DMS153 treated with DMSO at 0.1 percent for 48 hours (cell line): ENCODE results near the gene FAM161B.
"Not testable (repeated sequence)": the region's sequence is repeated elsewhere in the genome, so short reads cannot be mapped to it uniquely, and the experiment has no call there.

ENCODE experiments used
- DNase-seq: peaks from one replicate; lab custom pipeline; 2025; ENCODE audit not compliant: unreplicated experiment; lab: John Stamatoyannopoulos, UW

The FAM161B gene

GRCh38 chr14:73949752-73950734, at the start of gene FAM161B, which contains the start of gene COQ6:
FAM161B (minus strand) TSS chr14:73950094; CDS start chr14:73950026, 68 bp downstream.
COQ6 (plus strand) TSS chr14:73950302; CDS start chr14:73950333, 31 bp downstream.
- DNase-seq = peak; percentile 93

- no peak for DNase-seq
Measured at GRCh38 chr14:73998726-73999125, 48.8 kb upstream of the FAM161B start.

GRCh38 chr14:73997944-73998447, 48.1 kb upstream of the FAM161B start:
- DNase-seq = no peak

GRCh38 chr14:73997108-73997943, 47.4 kb upstream of the FAM161B start:
- no peak for DNase-seq

GRCh38 chr14:73996731-73997107, 46.8 kb upstream of the FAM161B start:
- DNase-seq = no peak

- no peak for DNase-seq
Measured at GRCh38 chr14:73995977-73996378, 46.1 kb upstream of the FAM161B start.

GRCh38 chr14:73994926-73995325, 45.0 kb upstream of the FAM161B start:
- DNase-seq = not testable (repeated sequence)

- no peak for DNase-seq
Measured at GRCh38 chr14:73991092-73991491, 41.2 kb upstream of the FAM161B start.

GRCh38 chr14:73988656-73989055, 38.8 kb upstream of the FAM161B start:
- not testable (repeated sequence) for DNase-seq

- DNase-seq = no peak
Measured at GRCh38 chr14:73988065-73988464, 38.2 kb upstream of the FAM161B start.

GRCh38 chr14:73977896-73978295, 28.0 kb upstream of the FAM161B start:
- DNase-seq = no peak

GRCh38 chr14:73976125-73976524, 26.2 kb upstream of the FAM161B start:
- no peak for DNase-seq

GRCh38 chr14:73973497-73973896, 23.6 kb upstream of the FAM161B start:
- no peak for DNase-seq

GRCh38 chr14:73968885-73969284, 19.0 kb upstream of the FAM161B start:
- no peak for DNase-seq

- no peak for DNase-seq
Measured at GRCh38 chr14:73965216-73965615, 15.3 kb upstream of the FAM161B start.

- DNase-seq = no peak
Measured at GRCh38 chr14:73961192-73961591, 11.3 kb upstream of the FAM161B start.

- no peak for DNase-seq
Measured at GRCh38 chr14:73958591-73958990, 8.7 kb upstream of the FAM161B start.

- DNase-seq = no peak
Measured at GRCh38 chr14:73955674-73956073, 5.8 kb upstream of the FAM161B start.

GRCh38 chr14:73953731-73954130, 3.8 kb upstream of the FAM161B start:
- no peak for DNase-seq

GRCh38 chr14:73945159-73945670, 4.7 kb downstream of the FAM161B start:
- no peak for DNase-seq
